ENCODE results near the gene ST6GAL1. TPM values are rescaled to one million over a fixed set of nuclear protein-coding genes. Genes with fewer than 3 reads are reported as not detected.
A peak's percentile ranks its signal among the peaks of the same experiment; 100 is the strongest.

The ST6GAL1 gene
- total RNA-seq, 4 donors from 2014 or later = 24.7 to 58.1 (median 44.5) TPM

DNA sequence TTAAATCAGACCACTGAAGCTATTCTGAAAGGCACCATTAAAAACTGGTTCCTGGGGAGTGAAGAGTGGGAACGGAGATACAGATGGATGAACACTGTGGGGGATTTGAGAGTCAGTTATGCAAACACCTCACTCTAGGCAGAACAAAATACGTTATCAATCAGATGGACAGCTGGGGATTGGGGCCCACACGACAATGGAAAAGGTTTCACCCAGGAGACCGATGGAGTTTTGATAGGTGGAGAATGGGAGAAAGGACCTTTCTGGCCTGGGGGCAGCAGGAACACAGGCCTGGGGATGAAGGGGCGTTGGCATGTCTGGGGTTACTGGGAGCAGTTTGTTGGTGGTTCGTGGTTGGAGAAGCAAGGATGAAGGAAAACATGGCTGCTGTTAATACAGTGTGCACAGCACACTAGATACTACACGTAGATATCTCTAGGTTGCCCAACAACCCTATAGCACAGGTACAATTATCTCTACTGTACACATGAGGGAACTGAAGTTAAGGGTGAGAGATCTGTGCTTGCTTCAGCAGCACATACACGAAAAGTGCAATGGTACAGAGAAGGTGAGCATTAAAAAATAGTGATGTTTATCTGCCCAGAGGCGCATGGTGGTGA, 16.5 kb downstream of the ST6GAL1 start:
- Histone ChIP-seq H3K36me3 (peaks cover 0 to 18% (median 0%) of the 10 kb centered on the region in 3 donors), H3K9me3 (peaks cover 0 to 4% (median 0%) of the 10 kb centered on the region in 4 donors), H3K4me1 (peaks cover 0 to 14% (median under 1%) of the 10 kb centered on the region in 4 donors), H3K27ac (no peak overlapping the region), H3K4me3 (no peak overlapping the region), H3K27me3 (no peaks in the 10 kb centered on the region)
- TF ChIP-seq, protein P1, sequence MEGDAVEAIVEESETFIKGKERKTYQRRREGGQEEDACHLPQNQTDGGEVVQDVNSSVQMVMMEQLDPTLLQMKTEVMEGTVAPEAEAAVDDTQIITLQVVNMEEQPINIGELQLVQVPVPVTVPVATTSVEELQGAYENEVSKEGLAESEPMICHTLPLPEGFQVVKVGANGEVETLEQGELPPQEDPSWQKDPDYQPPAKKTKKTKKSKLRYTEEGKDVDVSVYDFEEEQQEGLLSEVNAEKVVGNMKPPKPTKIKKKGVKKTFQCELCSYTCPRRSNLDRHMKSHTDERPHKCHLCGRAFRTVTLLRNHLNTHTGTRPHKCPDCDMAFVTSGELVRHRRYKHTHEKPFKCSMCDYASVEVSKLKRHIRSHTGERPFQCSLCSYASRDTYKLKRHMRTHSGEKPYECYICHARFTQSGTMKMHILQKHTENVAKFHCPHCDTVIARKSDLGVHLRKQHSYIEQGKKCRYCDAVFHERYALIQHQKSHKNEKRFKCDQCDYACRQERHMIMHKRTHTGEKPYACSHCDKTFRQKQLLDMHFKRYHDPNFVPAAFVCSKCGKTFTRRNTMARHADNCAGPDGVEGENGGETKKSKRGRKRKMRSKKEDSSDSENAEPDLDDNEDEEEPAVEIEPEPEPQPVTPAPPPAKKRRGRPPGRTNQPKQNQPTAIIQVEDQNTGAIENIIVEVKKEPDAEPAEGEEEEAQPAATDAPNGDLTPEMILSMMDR (IDR thresholded peaks at IDR 0.05) = no peak
- no peak for TF ChIP-seq POLR2A (IDR thresholded peaks at IDR 0.05)
- no peak for TF ChIP-seq EP300 (IDR thresholded peaks at IDR 0.05)
- DNase-seq (ENCODE audit: low spot score in 2 of 2) = no peak
- 91 to 92% methylated on average over 9 of the region's 9 CpGs for WGBS, 2 donors

DNA sequence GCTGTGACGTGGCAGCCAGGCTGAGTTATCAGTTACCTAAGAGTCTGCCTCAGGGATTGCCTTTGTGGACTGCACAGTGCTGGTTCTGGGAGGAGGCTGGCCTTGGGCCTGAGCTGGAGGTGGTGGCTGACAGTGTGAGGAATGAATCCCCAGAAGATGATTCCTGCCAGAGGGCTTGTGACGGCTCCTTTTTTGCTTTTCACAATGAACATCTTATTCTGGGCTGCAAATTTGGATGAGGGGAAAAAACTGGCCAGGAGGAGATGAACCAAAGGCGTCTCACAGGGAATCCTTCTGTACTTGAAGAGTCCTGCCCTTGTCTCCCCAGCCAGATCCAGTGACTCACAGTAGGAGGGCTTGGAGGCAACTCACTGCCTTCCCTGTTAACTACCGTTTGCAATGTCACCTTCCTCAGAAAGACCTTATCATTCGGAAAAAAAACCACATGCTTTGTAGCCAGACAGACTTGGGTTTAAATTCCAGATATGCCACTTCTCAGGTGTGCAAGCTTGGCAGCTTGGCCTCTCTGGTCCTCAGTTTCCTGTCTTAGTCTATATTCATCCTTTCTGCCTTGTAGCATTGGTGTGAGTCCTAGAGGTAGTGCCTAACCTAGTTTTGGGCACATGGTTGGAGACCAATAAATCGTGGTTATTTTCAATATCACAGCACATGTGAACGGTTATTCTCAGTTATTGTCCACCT, 19.1 kb downstream of the ST6GAL1 start:
- Histone ChIP-seq H3K27me3 (no peaks in the 10 kb centered on the region), H3K9me3 (peaks cover 0 to 6% (median 0%) of the 10 kb centered on the region in 4 donors), H3K27ac (peak overlapping the region in 1 of 4 donors; percentile 35), H3K4me1 (peaks cover 0 to 20% (median 0%) of the 10 kb centered on the region in 4 donors), H3K4me3 (no peak overlapping the region), H3K36me3 (peaks cover 0 to 8% (median 0%) of the 10 kb centered on the region in 3 donors)
- TF ChIP-seq EP300 (IDR thresholded peaks at IDR 0.05) (no peak), POLR2A (IDR thresholded peaks at IDR 0.05) (no peak)
- WGBS, 2 donors = 64 to 74% methylated on average over 7 of the region's 7 CpGs
- DNase-seq (ENCODE audit: low spot score in 2 of 2) = peak in 1 of 2 donors; percentile 41

DNA sequence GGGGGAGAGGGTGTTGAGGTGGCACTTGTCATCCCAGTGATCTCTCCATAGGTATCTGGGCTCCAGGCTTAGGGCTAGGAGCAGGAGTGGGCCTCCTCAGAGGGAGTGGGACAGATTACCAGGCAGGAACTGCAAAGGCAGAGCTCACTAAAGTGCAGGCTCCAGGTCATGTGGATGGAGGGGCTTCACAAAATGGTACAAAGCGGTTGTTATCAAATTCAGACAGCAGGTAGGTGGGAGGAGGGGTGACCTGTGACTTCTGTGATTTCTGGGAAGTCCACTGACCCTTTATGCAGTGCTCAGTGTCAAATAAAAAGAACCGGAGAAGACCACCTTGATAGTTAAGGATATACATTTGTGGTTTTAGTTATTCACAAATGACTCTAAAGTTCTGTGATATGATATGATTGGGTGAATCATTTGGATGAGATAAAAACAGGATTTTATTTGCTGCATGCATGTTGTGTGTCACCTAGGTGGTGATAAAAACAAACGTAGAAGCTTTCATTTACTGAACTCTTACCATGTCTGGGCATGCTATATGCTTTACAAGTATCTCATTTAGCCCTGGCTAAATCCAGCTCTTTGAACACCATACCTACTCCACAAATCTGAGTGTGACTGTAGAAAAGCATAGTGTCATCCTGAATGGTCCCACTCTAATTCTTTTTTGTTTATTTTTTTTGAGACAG, 20.2 kb downstream of the ST6GAL1 start:
- H3K4me1 ChIP-seq = peaks cover 0 to 20% (median 0%) of the 10 kb centered on the region in 4 donors
- DNase-seq (ENCODE audit: low spot score in 2 of 2) = no peak
- H3K36me3 ChIP-seq = peaks cover 0 to 8% (median 0%) of the 10 kb centered on the region in 3 donors
- H3K4me3 ChIP-seq = no peak overlapping the region
- H3K27ac ChIP-seq = peak overlapping the region in 1 of 4 donors; percentile 25
- TF ChIP-seq, protein P1 (IDR thresholded peaks at IDR 0.05) = no peak
- no peak for TF ChIP-seq EP300 (IDR thresholded peaks at IDR 0.05)
- TF ChIP-seq POLR2A (IDR thresholded peaks at IDR 0.05) = no peak
- WGBS, 2 donors = 95 to 96% methylated on average over 3 of the region's 3 CpGs
- H3K27me3 ChIP-seq = no peaks in the 10 kb centered on the region
- H3K9me3 ChIP-seq = peaks cover 0 to 6% (median 0%) of the 10 kb centered on the region in 4 donors

DNA sequence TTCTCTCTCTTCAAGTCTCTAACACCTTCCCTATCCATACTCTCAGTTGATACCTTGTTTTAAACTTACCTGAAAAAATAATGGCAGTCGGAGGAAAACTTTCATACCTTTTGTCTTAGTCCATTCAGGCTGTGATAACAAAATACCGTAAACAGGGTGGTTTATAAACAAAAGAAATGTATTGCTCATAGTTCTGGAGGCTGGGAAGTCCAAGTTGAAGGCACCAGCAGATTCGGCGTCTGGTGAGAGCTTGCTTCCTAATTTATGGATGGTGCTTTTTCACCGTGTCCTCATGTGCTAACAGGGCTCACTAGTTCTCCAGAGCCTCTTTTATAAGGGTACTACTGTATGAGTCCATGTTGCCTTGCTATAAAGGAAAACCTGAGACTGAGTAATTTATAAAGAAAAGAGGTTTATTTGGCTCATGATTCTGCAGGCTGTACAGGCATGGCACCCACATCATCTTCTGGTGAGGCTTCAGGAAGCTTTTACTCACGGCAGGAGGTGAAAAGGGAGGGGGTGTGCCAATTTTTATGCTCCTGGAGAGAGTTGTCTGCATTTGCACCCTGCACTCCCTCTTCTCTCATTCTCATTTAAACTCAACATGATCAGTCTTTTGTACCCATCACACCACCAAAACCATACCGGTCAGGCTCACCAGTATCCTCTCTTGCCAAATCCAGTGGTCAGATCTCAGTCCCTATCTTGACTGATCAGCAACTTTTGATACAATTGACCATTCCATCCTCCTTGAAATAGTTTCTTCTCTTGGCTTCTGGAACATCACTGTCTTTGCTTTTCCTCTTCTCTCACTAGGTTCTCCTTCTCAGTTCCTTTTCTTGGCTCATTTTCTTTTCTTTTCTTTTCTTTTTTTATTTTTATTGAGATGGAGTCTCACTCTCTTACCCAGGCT, 21.6 kb downstream of the ST6GAL1 start:
- Histone ChIP-seq H3K4me1 (peaks cover 0 to 26% (median 0%) of the 10 kb centered on the region in 4 donors), H3K27me3 (no peaks in the 10 kb centered on the region), H3K9me3 (peaks cover 0 to 6% (median 0%) of the 10 kb centered on the region in 4 donors), H3K4me3 (no peak overlapping the region), H3K27ac (peak overlapping the region in 1 of 4 donors; percentile 68), H3K36me3 (peaks cover 0 to 8% (median 0%) of the 10 kb centered on the region in 3 donors)
- WGBS, 2 donors = 91 to 92% methylated on average over 7 of the region's 7 CpGs
- no peak for TF ChIP-seq EP300 (IDR thresholded peaks at IDR 0.05)
- TF ChIP-seq, protein P1 (IDR thresholded peaks at IDR 0.05) = no peak
- no peak for TF ChIP-seq POLR2A (IDR thresholded peaks at IDR 0.05)
- no peak for DNase-seq (ENCODE audit: low spot score in 2 of 2)
